ENCODE data around the gene TSTD2. TPM values are rescaled to one million over a fixed set of nuclear protein-coding genes. Genes with fewer than 3 reads are reported as not detected.
A peak's percentile ranks its signal among the peaks of the same experiment; 100 is the strongest.

The TSTD2 gene
- total RNA-seq, 2 donors from 2014 or later = 13.9 to 14.0 TPM

- no peaks in the 10 kb centered on the region for H3K27me3 ChIP-seq
- no peak overlapping the region for H3K27ac ChIP-seq
- no peak for DNase-seq (ENCODE audit: low spot score)
- H3K4me1 ChIP-seq = peaks cover 0 to 6% of the 10 kb centered on the region in 2 donors
- H3K9me3 ChIP-seq = no peaks in the 10 kb centered on the region
- H3K4me3 ChIP-seq = no peak overlapping the region
- TF ChIP-seq CTCF (IDR thresholded peaks at IDR 0.05) = no peak
- H3K36me3 ChIP-seq = peaks cover 32% of the 10 kb centered on the region
Measured at GRCh38 chr9:97617939-97618416, 15.2 kb downstream of the TSTD2 start.

- peaks cover 0 to 6% of the 10 kb centered on the region in 2 donors for H3K4me1 ChIP-seq
- peak; percentile 83 for DNase-seq (ENCODE audit: low spot score)
- H3K27ac ChIP-seq = no peak overlapping the region
- peaks cover 28% of the 10 kb centered on the region for H3K36me3 ChIP-seq
- TF ChIP-seq CTCF (IDR thresholded peaks at IDR 0.05) = peak; percentile 49 to 85
- no peaks in the 10 kb centered on the region for H3K9me3 ChIP-seq
- no peak overlapping the region for H3K4me3 ChIP-seq
- H3K27me3 ChIP-seq = no peaks in the 10 kb centered on the region
Measured at GRCh38 chr9:97615439-97616072, 17.6 kb downstream of the TSTD2 start.

GRCh38 chr9:97604901-97605645, 28.1 kb downstream of the TSTD2 start:
- no peak overlapping the region for H3K4me3 ChIP-seq
- H3K9me3 ChIP-seq = no peaks in the 10 kb centered on the region
- peaks cover 0 to 25% of the 10 kb centered on the region in 2 donors for H3K4me1 ChIP-seq
- DNase-seq (ENCODE audit: low spot score) = no peak
- H3K36me3 ChIP-seq = peaks cover 74% of the 10 kb centered on the region
- TF ChIP-seq CTCF (IDR thresholded peaks at IDR 0.05) = no peak
- peak overlapping the region; percentile 43 to 53 for H3K27ac ChIP-seq
- H3K27me3 ChIP-seq = no peaks in the 10 kb centered on the region

- Histone ChIP-seq H3K27ac (peak overlapping the region; percentile 61 to 63), H3K4me3 (no peak overlapping the region), H3K4me1 (peaks cover 0 to 40% of the 10 kb centered on the region in 2 donors), H3K36me3 (peaks cover 67% of the 10 kb centered on the region), H3K9me3 (no peaks in the 10 kb centered on the region), H3K27me3 (no peaks in the 10 kb centered on the region)
- TF ChIP-seq CTCF (IDR thresholded peaks at IDR 0.05) = no peak
- no peak for DNase-seq (ENCODE audit: low spot score)
Measured at GRCh38 chr9:97602430-97602829, 30.7 kb downstream of the TSTD2 start.

- no peak for TF ChIP-seq CTCF (IDR thresholded peaks at IDR 0.05)
- Histone ChIP-seq H3K27ac (peak overlapping the region; percentile 23 to 61), H3K4me1 (peaks cover 0 to 40% of the 10 kb centered on the region in 2 donors), H3K36me3 (peaks cover 64% of the 10 kb centered on the region), H3K9me3 (no peaks in the 10 kb centered on the region), H3K4me3 (no peak overlapping the region), H3K27me3 (no peaks in the 10 kb centered on the region)
- no peak for DNase-seq (ENCODE audit: low spot score)
Measured at GRCh38 chr9:97601228-97601898, 31.8 kb downstream of the TSTD2 start.
